Activated CD8-positive, alpha-beta T cell treated with anti-CD3 and anti-CD28 coated beads for 36 hours (primary cell): ENCODE data around the gene KDM2B. TPM values are rescaled to one million over a fixed set of nuclear protein-coding genes. Genes with fewer than 3 reads are reported as not detected.
A peak's percentile ranks its signal among the peaks of the same experiment; 100 is the strongest.

Experiments used
- ATAC-seq: fragments of 200-7000 bp; cut with Tn5 transposase; one replicate; pipeline ENCODE4 v1.10.0; 2021; ENCODE audit warnings: mild to moderate bottlenecking, moderate library complexity
- CTCF ChIA-PET: fragments of 350-600 bp; sonication (Branson Sonifier 250); formaldehyde crosslinking; loops from one replicate; lab custom pipeline; 2021; ENCODE audit warnings: antibody characterized with exemption; lab: Charles Lee
- POLR2A ChIA-PET: fragments of 350-600 bp; sonication (Branson Sonifier 250); formaldehyde crosslinking; loops from one replicate; lab custom pipeline; 2021; ENCODE audit warnings: antibody characterized with exemption; lab: Charles Lee
- DNase-seq: peaks from one replicate; pipeline ENCODE4 v3.0.0-alpha.2; 2020
- H3K27ac Mint-ChIP-seq: one replicate; pipeline ENCODE4 v1.8.0; 2021; ENCODE audit warnings: mild to moderate bottlenecking, mixed read lengths
- H3K27me3 Mint-ChIP-seq: one replicate; pipeline ENCODE4 v1.8.0; 2021; ENCODE audit warnings: mixed read lengths
- H3K36me3 Mint-ChIP-seq: one replicate; pipeline ENCODE4 v1.8.0; 2021; ENCODE audit warnings: low read depth, mixed read lengths
- H3K4me1 Mint-ChIP-seq: one replicate; pipeline ENCODE4 v1.8.0; 2021; ENCODE audit warnings: low read depth, mixed read lengths
- H3K4me3 Mint-ChIP-seq: one replicate; pipeline ENCODE4 v1.8.0; 2021; ENCODE audit warnings: mild to moderate bottlenecking, moderate library complexity, mixed read lengths
- H3K9me3 Mint-ChIP-seq: one replicate; pipeline ENCODE4 v1.8.0; 2021; ENCODE audit warnings: mixed read lengths
- intact Hi-C: fragments of 100-400 bp; cut with micrococcal nuclease; formaldehyde crosslinking; loops from one replicate; pipeline ENCODE4 v1.10.0; 2022
- total RNA-seq, 2 experiments: library from RNA; stranded (reverse); gene quantifications; one replicate each; pipeline ENCODE4 v1.2.3, GENCODE V29; 2021
- TF ChIP-seq, protein P1 (sequence below): fragments of 200-600 bp; IDR thresholded peaks from one replicate; pipeline ENCODE4 v1.8.0; 2022; ENCODE audit warnings: antibody characterized with exemption, mild to moderate bottlenecking

The KDM2B gene
- total RNA-seq, 2 experiments from 2014 or later: 61.0 to 61.7 TPM

DNA sequence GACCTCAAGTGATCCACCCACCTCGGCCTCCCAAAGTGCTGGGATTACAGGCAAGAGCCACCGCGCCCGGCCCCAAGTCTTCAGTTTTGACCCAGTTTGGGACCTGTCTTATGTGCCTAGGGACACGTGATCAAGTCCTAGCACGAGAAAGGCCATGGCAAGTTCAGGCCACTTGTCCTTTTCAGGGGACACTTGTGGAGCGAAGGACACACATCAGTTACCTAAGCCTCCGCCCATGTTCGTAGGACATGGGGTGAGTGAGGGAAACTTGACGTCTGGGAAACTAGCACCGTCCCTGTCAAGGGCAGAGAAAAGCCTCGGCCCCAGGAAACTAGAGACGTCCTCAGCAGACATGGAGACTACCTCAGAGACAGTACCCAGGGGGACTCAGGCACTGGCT is 60.7 kb downstream of the KDM2B start:
- Mint-ChIP-seq H3K9me3 (no peaks in the 10 kb centered on the region), H3K27me3 (no peaks in the 10 kb centered on the region), H3K4me1 (peaks cover 8% of the 10 kb centered on the region), H3K36me3 (peaks cover 2% of the 10 kb centered on the region), H3K4me3 (no peak overlapping the region), H3K27ac (no peak overlapping the region)
- no peak for ATAC-seq
- intact Hi-C loops: no loop called here
- TF ChIP-seq, protein P1, sequence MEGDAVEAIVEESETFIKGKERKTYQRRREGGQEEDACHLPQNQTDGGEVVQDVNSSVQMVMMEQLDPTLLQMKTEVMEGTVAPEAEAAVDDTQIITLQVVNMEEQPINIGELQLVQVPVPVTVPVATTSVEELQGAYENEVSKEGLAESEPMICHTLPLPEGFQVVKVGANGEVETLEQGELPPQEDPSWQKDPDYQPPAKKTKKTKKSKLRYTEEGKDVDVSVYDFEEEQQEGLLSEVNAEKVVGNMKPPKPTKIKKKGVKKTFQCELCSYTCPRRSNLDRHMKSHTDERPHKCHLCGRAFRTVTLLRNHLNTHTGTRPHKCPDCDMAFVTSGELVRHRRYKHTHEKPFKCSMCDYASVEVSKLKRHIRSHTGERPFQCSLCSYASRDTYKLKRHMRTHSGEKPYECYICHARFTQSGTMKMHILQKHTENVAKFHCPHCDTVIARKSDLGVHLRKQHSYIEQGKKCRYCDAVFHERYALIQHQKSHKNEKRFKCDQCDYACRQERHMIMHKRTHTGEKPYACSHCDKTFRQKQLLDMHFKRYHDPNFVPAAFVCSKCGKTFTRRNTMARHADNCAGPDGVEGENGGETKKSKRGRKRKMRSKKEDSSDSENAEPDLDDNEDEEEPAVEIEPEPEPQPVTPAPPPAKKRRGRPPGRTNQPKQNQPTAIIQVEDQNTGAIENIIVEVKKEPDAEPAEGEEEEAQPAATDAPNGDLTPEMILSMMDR: no peak
- CTCF ChIA-PET: interaction anchor here (1.0 to 1.1 kb wide), 2 partner anchors 32 to 166 kb away, joined by 3 read pairs; no protein-coding TSS in a partner anchor
- POLR2A ChIA-PET: no interaction called here
- no peak for DNase-seq

DNA sequence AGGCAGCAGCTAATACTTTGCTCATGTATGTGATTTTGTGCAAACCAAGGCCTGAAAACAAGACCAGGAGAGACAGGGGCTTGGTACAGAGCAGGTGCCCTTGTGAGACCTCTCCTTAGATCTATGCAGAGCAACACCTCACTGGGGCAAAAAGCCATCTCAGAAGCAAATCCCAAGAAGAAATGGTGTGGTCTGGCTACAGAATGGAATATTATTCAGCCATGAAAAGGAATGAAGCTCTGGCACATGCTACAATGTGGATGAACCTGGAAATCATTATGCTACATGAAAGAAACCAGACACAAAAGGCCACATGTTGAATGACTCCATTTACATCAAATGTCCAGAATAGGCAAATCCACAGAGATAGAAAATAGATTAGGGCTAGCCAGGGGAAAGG is 61.6 kb downstream of the KDM2B start:
- ChIA-PET CTCF (interaction anchor here (1.0 to 1.1 kb wide), 3 partner anchors 19 to 167 kb away, joined by 3 read pairs; no protein-coding TSS in a partner anchor), POLR2A (interaction anchor here (0.8 kb wide), 1 partner anchor 19 kb away, joined by 3 read pairs; no protein-coding TSS in a partner anchor)
- no peak overlapping the region for H3K27ac Mint-ChIP-seq

DNA sequence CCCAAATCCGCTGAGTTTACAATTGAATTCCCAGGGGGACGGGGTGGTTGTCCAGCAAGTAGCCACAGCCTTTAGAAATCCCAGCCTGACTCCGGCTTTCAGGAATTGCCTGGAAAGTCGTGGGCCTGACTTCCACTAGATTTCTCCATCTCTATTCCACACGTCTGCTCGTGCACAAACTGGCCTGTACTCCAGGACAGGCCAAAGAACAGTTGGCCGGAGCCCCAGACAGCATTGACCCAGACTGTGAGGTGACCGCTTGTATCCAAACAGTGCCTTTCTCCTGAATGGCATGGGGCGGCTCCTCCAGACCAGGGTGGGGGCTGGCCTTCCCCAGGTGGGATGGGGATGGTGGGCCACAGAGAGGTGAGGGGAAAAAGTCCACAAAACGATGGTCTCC is 62.2 kb downstream of the KDM2B start:
- intact Hi-C loops: no loop called here
- H3K4me3 Mint-ChIP-seq: no peak overlapping the region
- ChIA-PET CTCF (interaction anchor here (1.0 to 1.3 kb wide), 3 partner anchors 18 to 27 kb away, joined by 3 read pairs; no protein-coding TSS in a partner anchor), POLR2A (interaction anchor here (0.8 kb wide), 1 partner anchor 19 kb away, joined by 3 read pairs; no protein-coding TSS in a partner anchor)
- DNase-seq: no peak
- H3K27ac Mint-ChIP-seq: no peak overlapping the region
- peaks cover 2% of the 10 kb centered on the region for H3K36me3 Mint-ChIP-seq
- ATAC-seq: no peak
- H3K4me1 Mint-ChIP-seq: peaks cover 12% of the 10 kb centered on the region
- TF ChIP-seq, protein P1: no peak
- H3K9me3 Mint-ChIP-seq: no peaks in the 10 kb centered on the region
- no peaks in the 10 kb centered on the region for H3K27me3 Mint-ChIP-seq

More for the DNA sequence above, 61.6 kb downstream of the KDM2B start:
- intact Hi-C loops: no loop called here
- no peaks in the 10 kb centered on the region for H3K27me3 Mint-ChIP-seq
- no peaks in the 10 kb centered on the region for H3K9me3 Mint-ChIP-seq
- peaks cover 8% of the 10 kb centered on the region for H3K4me1 Mint-ChIP-seq
- TF ChIP-seq, protein P1: no peak
- peaks cover 2% of the 10 kb centered on the region for H3K36me3 Mint-ChIP-seq
- no peak overlapping the region for H3K4me3 Mint-ChIP-seq
- DNase-seq: no peak
- no peak for ATAC-seq

DNA sequence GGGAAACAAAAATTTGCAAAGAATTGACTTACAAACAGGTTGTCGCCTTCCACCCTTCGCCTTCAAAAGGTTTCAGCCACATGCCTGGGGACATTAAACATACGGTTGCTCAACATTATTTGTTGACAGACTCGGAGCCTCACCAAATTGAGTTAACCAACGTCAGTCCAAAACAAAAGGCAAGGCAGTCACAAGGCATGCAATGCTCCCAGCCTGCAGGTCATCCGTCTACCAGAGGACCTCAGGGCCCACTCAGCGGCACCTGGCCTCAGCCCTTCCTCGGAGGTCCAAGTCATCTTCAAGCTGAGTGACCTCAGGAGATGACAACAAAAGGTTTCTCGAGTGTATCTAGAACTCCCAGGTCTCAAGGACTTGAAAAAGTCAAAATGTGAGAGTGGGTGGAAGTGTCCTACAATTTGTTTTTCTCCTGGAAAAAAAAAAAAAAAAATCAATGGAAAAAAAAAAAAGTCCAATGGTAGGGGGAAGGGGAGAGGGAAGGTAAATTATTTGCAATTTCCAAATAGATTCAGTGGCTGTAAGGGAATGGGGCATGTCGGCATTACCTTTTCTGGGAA is 64.3 kb downstream of the KDM2B start:
- DNase-seq: no peak
- Mint-ChIP-seq H3K27ac (no peak overlapping the region), H3K4me1 (peaks cover 9% of the 10 kb centered on the region), H3K27me3 (no peaks in the 10 kb centered on the region), H3K36me3 (peaks cover 2% of the 10 kb centered on the region), H3K4me3 (no peak overlapping the region), H3K9me3 (no peaks in the 10 kb centered on the region)
- ATAC-seq: no peak
- TF ChIP-seq, protein P1: no peak
- ChIA-PET CTCF (interaction anchor here (1.0 kb wide), 1 partner anchor 16 kb away, joined by 3 read pairs; no protein-coding TSS in a partner anchor), POLR2A (interaction anchor here (0.7 kb wide), 2 partner anchors 49 to 66 kb away, joined by 3 read pairs; no protein-coding TSS in a partner anchor)
- intact Hi-C loops: no loop called here

DNA sequence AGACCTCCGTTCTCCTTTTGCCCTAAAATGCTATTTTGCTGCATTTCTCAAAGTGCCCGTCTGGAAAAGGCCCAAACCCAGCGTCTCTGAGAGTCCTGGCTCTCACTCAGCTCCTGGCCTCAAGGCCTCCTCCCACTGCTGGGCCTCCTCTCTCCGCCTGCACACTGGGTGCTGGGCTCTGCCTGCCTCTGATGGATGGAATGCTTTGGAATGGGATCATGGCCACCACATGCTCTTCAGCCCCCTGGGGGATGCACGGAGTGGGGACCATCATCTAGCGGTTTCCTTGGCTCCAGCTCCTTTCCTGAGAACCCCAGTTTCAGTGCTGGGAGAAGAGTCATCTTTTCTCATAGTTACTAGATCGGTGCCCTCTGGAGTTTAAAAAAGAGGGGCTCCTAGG is 65.2 kb downstream of the KDM2B start:
- Mint-ChIP-seq H3K4me3 (no peak overlapping the region), H3K27me3 (no peaks in the 10 kb centered on the region), H3K4me1 (peaks cover 9% of the 10 kb centered on the region), H3K27ac (peak overlapping the region; percentile 58), H3K36me3 (peaks cover 2% of the 10 kb centered on the region), H3K9me3 (no peaks in the 10 kb centered on the region)
- intact Hi-C loops: no loop called here
- ATAC-seq (no peak), DNase-seq (no peak)
- ChIA-PET CTCF (interaction anchor here (0.8 to 1.0 kb wide), 2 partner anchors 15 to 279 kb away, joined by 3 read pairs; no protein-coding TSS in a partner anchor), POLR2A (interaction anchor here (0.7 kb wide), 1 partner anchor 67 kb away, joined by 3 read pairs; no protein-coding TSS in a partner anchor)
- TF ChIP-seq, protein P1: no peak
